H1 (cell line): ENCODE measurements around the gene ISG20L2. TPM values are rescaled to one million over a fixed set of nuclear protein-coding genes. Genes with fewer than 3 reads are reported as not detected.

ENCODE experiments used
- CTCF ChIA-PET: fragments of 300-600 bp; sonication (Branson Sonifier 250); formaldehyde crosslinking; loops from one replicate; lab custom pipeline; 2021; ENCODE audit not compliant: partially characterized antibody; lab: Charles Lee
- POLR2A ChIA-PET: fragments of 300-600 bp; sonication (Branson Sonifier 250); formaldehyde crosslinking; loops from one replicate; lab custom pipeline; 2021; ENCODE audit warnings: inconsistent platforms; ENCODE audit not compliant: partially characterized antibody; lab: Charles Lee
- DNase-seq, 2 experiments: peaks; one replicate each; pipeline versions ENCODE4 v3.0.0 to v3.0.0-alpha.2; 2010 to 2022; ENCODE audit warnings: low spot score in 2 of 2, low read depth in 1 of 2, mixed read lengths in 1 of 2
- FAIRE-seq: peaks from 2 replicates; lab custom pipeline; 2011; peaks lifted over from hg19 to GRCh38; lab: Jason Lieb, UNC
- H2AFZ ChIP-seq: 2 replicates; pipeline ENCODE4 v1.8.1; 2012; ENCODE audit warnings: low read length, inconsistent platforms
- H2AK5ac ChIP-seq: 2 replicates; pipeline ENCODE4 v1.6.1; 2013; ENCODE audit warnings: low read depth, low read length
- H2BK120ac ChIP-seq: replicated peaks from 2 replicates; pipeline ENCODE3; 2013; ENCODE audit warnings: low read depth, low read length, inconsistent platforms
- H2BK12ac ChIP-seq: 2 replicates; pipeline ENCODE4 v1.6.1; 2013; ENCODE audit warnings: low read depth, low read length
- H2BK15ac ChIP-seq: 2 replicates; pipeline ENCODE4 v1.6.1; 2013; ENCODE audit warnings: low read length
- H2BK20ac ChIP-seq: 2 replicates; pipeline ENCODE4 v1.6.1; 2013; ENCODE audit warnings: low read length
- H2BK5ac ChIP-seq: 2 replicates; pipeline ENCODE4 v1.6.1; 2013; ENCODE audit warnings: low read depth, low read length
- H3K14ac ChIP-seq: 2 replicates; pipeline ENCODE4 v1.6.1; 2013; ENCODE audit warnings: inconsistent platforms; ENCODE audit not compliant: insufficient read length
- H3K18ac ChIP-seq: 2 replicates; pipeline ENCODE4 v1.6.1; 2013; ENCODE audit warnings: low read length; ENCODE audit errors: extremely low read depth
- H3K23ac ChIP-seq: 2 replicates; pipeline ENCODE4 v1.6.1; 2013; ENCODE audit warnings: inconsistent platforms; ENCODE audit not compliant: insufficient read length
- H3K23me2 ChIP-seq: 2 replicates; pipeline ENCODE4 v1.6.1; 2013; ENCODE audit warnings: low read depth, low read length
- H3K27ac ChIP-seq: 2 replicates; pipeline ENCODE4 v1.6.1; 2011; ENCODE audit warnings: low read depth, low read length, inconsistent platforms
- H3K27me3 ChIP-seq, 4 experiments: replicated peaks in 1 of 4; 1 replicate in 1 of 4; 2 replicates in 3 of 4; pipeline versions ENCODE4 v1.6.1 to v1.8.1; 2011 to 2013; ENCODE audit warnings: low read length in 3 of 4, mild to moderate bottlenecking in 3 of 4, inconsistent platforms in 2 of 4, mixed read lengths in 2 of 4, moderate library complexity in 1 of 4; ENCODE audit not compliant: control insufficient read depth in 3 of 4, insufficient read depth in 3 of 4; ENCODE audit errors: extremely low read depth in 1 of 4
- H3K36me3 ChIP-seq, 4 experiments: 2 replicates each; pipeline versions ENCODE4 v1.6.1 to v1.8.1; 2011 to 2013; ENCODE audit warnings: mild to moderate bottlenecking in 4 of 4, low read length in 3 of 4, moderate library complexity in 2 of 4, control low read depth in 1 of 4, inconsistent platforms in 1 of 4; ENCODE audit not compliant: insufficient read depth in 4 of 4, control insufficient read depth in 2 of 4
- H3K4ac ChIP-seq: replicated peaks from 2 replicates; pipeline ENCODE3; 2013; ENCODE audit warnings: low read length, low read depth, mixed read lengths, inconsistent platforms; ENCODE audit not compliant: insufficient read length
- H3K4me1 ChIP-seq, 4 experiments: replicated peaks in 1 of 4; 1 replicate in 1 of 4; 2 replicates in 3 of 4; pipeline versions ENCODE4 v1.6.1 to v1.8.1; 2011 to 2013; ENCODE audit warnings: low read length in 3 of 4, inconsistent platforms in 2 of 4, mixed read lengths in 1 of 4; ENCODE audit not compliant: insufficient read depth in 4 of 4, control insufficient read depth in 3 of 4
- H3K4me2 ChIP-seq, 2 experiments: 2 replicates each; pipeline versions ENCODE4 v1.6.1 to v1.8.1; 2011 to 2013; ENCODE audit warnings: low read depth in 2 of 2, low read length in 2 of 2, control low read depth in 1 of 2, inconsistent platforms in 1 of 2, mild to moderate bottlenecking in 1 of 2; ENCODE audit not compliant: insufficient read depth in 1 of 2
- H3K4me3 ChIP-seq, 4 experiments: fragments of 200-600, 300-600 bp in 1 of 4; sonication (generic), shearing (Covaris generic), sonication (Bioruptor Twin) in 1 of 4; 2 replicates each; pipeline versions ENCODE4 v1.5.1 to v1.8.1; 2011 to 2016; ENCODE audit warnings: low read length in 4 of 4, low read depth in 3 of 4, control low read depth in 2 of 4, inconsistent platforms in 2 of 4, mild to moderate bottlenecking in 2 of 4, mixed read lengths in 1 of 4, moderate library complexity in 1 of 4; ENCODE audit not compliant: insufficient read depth in 2 of 4; ENCODE audit errors: extremely low read depth in 1 of 4
- H3K56ac ChIP-seq: replicated peaks from 2 replicates; pipeline ENCODE3; 2013; ENCODE audit warnings: low read depth, mild to moderate bottlenecking, mixed read lengths, low read length, inconsistent platforms; ENCODE audit not compliant: insufficient read length
- H3K79me1 ChIP-seq: 2 replicates; pipeline ENCODE4 v1.6.1; 2013; ENCODE audit warnings: low read depth, low read length, control low read depth
- H3K79me2 ChIP-seq, 2 experiments: 2 replicates each; pipeline versions ENCODE4 v1.6.1 to v1.8.1; 2012 to 2013; ENCODE audit warnings: low read length in 2 of 2, mild to moderate bottlenecking in 2 of 2, inconsistent platforms in 1 of 2; ENCODE audit not compliant: insufficient read depth in 2 of 2, control insufficient read depth in 1 of 2
- H3K9ac ChIP-seq, 4 experiments: replicated peaks in 1 of 4; 1 replicate in 1 of 4; 2 replicates in 3 of 4; pipeline versions ENCODE4 v1.6.1 to v1.8.1; 2011 to 2013; ENCODE audit warnings: low read depth in 3 of 4, low read length in 3 of 4, control low read depth in 2 of 4, mild to moderate bottlenecking in 2 of 4, moderate library complexity in 2 of 4, inconsistent platforms in 1 of 4; ENCODE audit errors: extremely low read depth in 1 of 4
- H3K9me3 ChIP-seq, 2 experiments: 2 replicates each; pipeline versions ENCODE4 v1.6.1 to v1.8.1; 2012 to 2013; ENCODE audit warnings: mild to moderate bottlenecking in 2 of 2, moderate library complexity in 2 of 2, control low read depth in 1 of 2, inconsistent platforms in 1 of 2, low read depth in 1 of 2, low read length in 1 of 2, mixed read lengths in 1 of 2; ENCODE audit not compliant: insufficient read depth in 2 of 2
- H4K20me1 ChIP-seq, 2 experiments: replicated peaks in 1 of 2; 2 replicates each; pipeline versions ENCODE3 to v1.8.1; 2011 to 2013; ENCODE audit warnings: inconsistent platforms in 2 of 2, low read length in 2 of 2, mild to moderate bottlenecking in 1 of 2; ENCODE audit not compliant: insufficient read depth in 2 of 2, control insufficient read depth in 1 of 2
- H4K5ac ChIP-seq: 2 replicates; pipeline ENCODE4 v1.6.1; 2013; ENCODE audit warnings: low read length, low read depth, mixed read lengths, inconsistent platforms; ENCODE audit not compliant: insufficient read length
- H4K8ac ChIP-seq: 2 replicates; pipeline ENCODE4 v1.8.0; 2013; ENCODE audit warnings: mild to moderate bottlenecking, moderate library complexity, low read length, inconsistent platforms; ENCODE audit not compliant: insufficient read depth; ENCODE audit errors: extremely low read depth
- H4K91ac ChIP-seq: replicated peaks from 2 replicates; pipeline ENCODE3; 2013; ENCODE audit warnings: low read length, mixed read lengths, inconsistent platforms; ENCODE audit not compliant: insufficient read length
- SIN3A ChIP-seq, 2 experiments: IDR thresholded peaks in 1 of 2; conservative IDR thresholded peaks in 1 of 2; 2 replicates each; pipeline ENCODE4 v1.6.1; 2011 to 2012; ENCODE audit warnings: low read length in 2 of 2, improper control_type of control experiment in 1 of 2, low read depth in 1 of 2, mild to moderate bottlenecking in 1 of 2
- TAF7 ChIP-seq: optimal IDR thresholded peaks from 2 replicates; pipeline ENCODE3; 2011; ENCODE audit warnings: low read depth, mild to moderate bottlenecking, inconsistent platforms, low read length, moderate library complexity, borderline replicate concordance
- WGBS, 2 experiments: shearing (Covaris generic) in 1 of 2; methylation state at CpG; one replicate each; pipeline versions ENCODE4 v1.1.6 to v1.1.7; 2013 to 2015; ENCODE audit warnings: low lambda C conversion rate in 2 of 2, mixed read lengths in 2 of 2, inconsistent platforms in 1 of 2, low coverage in 1 of 2, missing lambda C conversion rate in 1 of 2; ENCODE audit not compliant: insufficient replicate concordance in 2 of 2, insufficient coverage in 1 of 2, insufficient read length in 1 of 2; ENCODE audit errors: extremely low coverage in 1 of 2, missing lambda C conversion rate in 1 of 2; 5-methylcytosine and 5-hydroxymethylcytosine counted together
- polyA plus RNA-seq, 7 experiments: library from polyadenylated mRNA; depleted of rRNA in 3 of 7; stranded (reverse) in 5 of 7; unstranded in 2 of 7; fragments of >200 nt in 5 of 7; fragments of 200-250 nt in 2 of 7; gene quantifications; 1 replicate in 5 of 7; 2 replicates in 1 of 7; 4 replicates in 1 of 7; pipeline versions ENCODE4 v1.2.1 to v1.2.3, GENCODE V29; 2011 to 2013; ENCODE audit warnings: missing spikeins in 2 of 7, mixed read lengths in 2 of 7
- total RNA-seq: library from RNA; stranded (reverse); fragmentation: NEBNext Ultra II Directional; extraction: Animal tissue kit (Norgen Biotek cat#: 25700); gene quantifications from 2 replicates; pipeline ENCODE4 v1.2.1, GENCODE V29; 2021

Gene ISG20L2
- total and polyA plus RNA-seq, 2 of the 8 experiments (the other 6 are each of a cell fraction or from before 2014, with no cell fraction given) = 47.5 to 53.0 TPM

GRCh38 chr1:156760796-156761104 lies 32.2 kb upstream of the ISG20L2 start:
- TF ChIP-seq TAF7 (no peak), SIN3A (conservative IDR thresholded peaks at IDR 0.05 in 1 of 2, IDR thresholded peaks at IDR 0.05 in 1 of 2; ENCODE audit: low read depth in 1 of 2, low read length in 2 of 2) (no peak)
- Histone ChIP-seq H3K9me3 (no peaks in the 10 kb centered on the region), H2BK12ac (no peak overlapping the region), H3K27me3 (no peaks in the 10 kb centered on the region), H2BK15ac (no peak overlapping the region), H3K36me3 (no peaks in the 10 kb centered on the region), H2BK120ac (no peak overlapping the region), H2AFZ (no peak overlapping the region), H3K23me2 (no peaks in the 10 kb centered on the region), H3K4ac (no peak overlapping the region), H3K18ac (no peak overlapping the region), H2BK5ac (no peak overlapping the region), H4K20me1 (no peaks in the 10 kb centered on the region), H2AK5ac (no peak overlapping the region), H3K4me3 (no peak overlapping the region), H3K79me1 (no peaks in the 10 kb centered on the region), H4K5ac (no peak overlapping the region), H3K9ac (no peak overlapping the region), H3K79me2 (peaks cover 0 to under 1% of the 10 kb centered on the region in 2 experiments; a peak in 1 of 4 replicates), H2BK20ac (no peak overlapping the region), H3K23ac (no peak overlapping the region), H3K4me2 (no peak overlapping the region), H4K8ac (no peak overlapping the region), H3K4me1 (peaks cover 0 to 5% (median 0%) of the 10 kb centered on the region in 4 experiments; a peak in 3 of 7 replicates), H4K91ac (no peak overlapping the region), H3K14ac (no peak overlapping the region), H3K56ac (no peak overlapping the region), H3K27ac (no peak overlapping the region)
- ChIA-PET POLR2A (interaction anchor here (1.0 to 2.1 kb wide), 5 partner anchors 8 to 20 kb away, joined by 3 to 17 read pairs (median 3); partner anchors contain the start of genes HDGF and MRPL24), CTCF (interaction anchor here (0.6 to 1.5 kb wide), 6 partner anchors 12 to 120 kb away, joined by 3 to 7 read pairs (median 4); no protein-coding TSS in a partner anchor)
- no peak for FAIRE-seq
- no peak for DNase-seq
- WGBS, 2 experiments = 96% methylated on average over 4 of the region's 4 CpGs; no CpG with 5 or more reads in 1 of the 2 experiments
